IPS DF 19.7 (cell line): ENCODE results near the gene ETNK2.
"Not testable (repeated sequence)": the region's sequence is repeated elsewhere in the genome, so short reads cannot be mapped to it uniquely, and the experiment has no call there.

ENCODE experiments used
- DNase-seq: peaks from one replicate; pipeline ENCODE4 v3.0.0-alpha.2; 2013; ENCODE audit warnings: low read depth, low spot score

Gene ETNK2

GRCh38 chr1:204099754-204100153 is 52.1 kb downstream of the ETNK2 start:
- not testable (repeated sequence) for DNase-seq

GRCh38 chr1:204098683-204099082 is 53.2 kb downstream of the ETNK2 start:
- DNase-seq = no peak

GRCh38 chr1:204096931-204097330 is 54.9 kb downstream of the ETNK2 start:
- DNase-seq = no peak

- DNase-seq = no peak
Observed at GRCh38 chr1:204094856-204095634, 56.8 kb downstream of the ETNK2 start.

- DNase-seq = no peak
Observed at GRCh38 chr1:204094313-204094729, 57.5 kb downstream of the ETNK2 start.

- DNase-seq = no peak
Observed at GRCh38 chr1:204093781-204094180, 58.1 kb downstream of the ETNK2 start.

GRCh38 chr1:204093421-204093717 is 58.5 kb downstream of the ETNK2 start:
- no peak for DNase-seq

- DNase-seq = no peak
Observed at GRCh38 chr1:204092632-204093420, 59.0 kb downstream of the ETNK2 start.

- DNase-seq = no peak
Observed at GRCh38 chr1:204091787-204092312, 60.0 kb downstream of the ETNK2 start.

- no peak for DNase-seq
Observed at GRCh38 chr1:204091066-204091465, 60.8 kb downstream of the ETNK2 start.

- not testable (repeated sequence) for DNase-seq
Observed at GRCh38 chr1:204090132-204090531, 61.7 kb downstream of the ETNK2 start.

GRCh38 chr1:204089044-204089751 is 62.6 kb downstream of the ETNK2 start:
- no peak for DNase-seq

- no peak for DNase-seq
Observed at GRCh38 chr1:204088596-204088995, 63.2 kb downstream of the ETNK2 start.

- DNase-seq = no peak
Observed at GRCh38 chr1:204087893-204088528, 63.8 kb downstream of the ETNK2 start.

- no peak for DNase-seq
Observed at GRCh38 chr1:204087181-204087892, 64.5 kb downstream of the ETNK2 start.

GRCh38 chr1:204085876-204086275 is 66.0 kb downstream of the ETNK2 start:
- no peak for DNase-seq

- peak; percentile 86 for DNase-seq
Observed at GRCh38 chr1:204084247-204084772, 67.5 kb downstream of the ETNK2 start.

GRCh38 chr1:204083491-204083890 is 68.4 kb downstream of the ETNK2 start:
- no peak for DNase-seq

- no peak for DNase-seq
Observed at GRCh38 chr1:204081791-204082513, 69.9 kb downstream of the ETNK2 start.

- no peak for DNase-seq
Observed at GRCh38 chr1:204081164-204081790, 70.6 kb downstream of the ETNK2 start.
